GM12878 (cell line): Measurements from ENCODE around the gene ALDH6A1. TPM values are rescaled to one million over a fixed set of nuclear protein-coding genes. Genes with fewer than 3 reads are reported as not detected.

Source experiments
- ETV6 ChIP-seq, 2 experiments: fragments of 450-650 bp in 1 of 2; IDR thresholded peaks in 1 of 2; conservative IDR thresholded peaks in 1 of 2; 2 replicates each; pipeline ENCODE4 v1.6.1; 2014; ENCODE audit warnings: antibody characterized with exemption in 1 of 2, borderline replicate concordance in 1 of 2, low read depth in 1 of 2, mild to moderate bottlenecking in 1 of 2, moderate library complexity in 1 of 2
- NR2F1 ChIP-seq: fragments of 450-650 bp; conservative IDR thresholded peaks from 2 replicates; pipeline ENCODE4 v1.6.1; 2017; ENCODE audit warnings: mild to moderate bottlenecking
- RELA ChIP-seq: fragments of 450-650 bp; IDR thresholded peaks from 2 replicates; pipeline ENCODE4 v1.8.0; 2014; ENCODE audit warnings: borderline replicate concordance; ENCODE audit not compliant: partially characterized antibody
- SRF ChIP-seq, 2 experiments: IDR thresholded peaks; 2 replicates each; pipeline ENCODE4 v1.6.1; 2011; ENCODE audit warnings: low read depth in 2 of 2, low read length in 2 of 2, mild to moderate bottlenecking in 1 of 2, moderate library complexity in 1 of 2
- TCF12 ChIP-seq: IDR thresholded peaks from 2 replicates; pipeline ENCODE4 v1.6.1; 2011; ENCODE audit warnings: low read depth, mild to moderate bottlenecking, low read length
- YY1 ChIP-seq: IDR thresholded peaks from 2 replicates; pipeline ENCODE4 v1.6.1; 2011; ENCODE audit warnings: low read depth, mild to moderate bottlenecking, low read length
- ZNF217 ChIP-seq: fragments of 450-650 bp; IDR thresholded peaks from 2 replicates; pipeline ENCODE4 v1.6.1; 2017; ENCODE audit warnings: antibody characterized with exemption, mild to moderate bottlenecking
- polyA plus RNA-seq, 11 experiments: library from polyadenylated mRNA; depleted of rRNA in 4 of 11; unstranded in 6 of 11; stranded (reverse) in 5 of 11; fragments of >200 nt; fragmentation: Nextera tagmentation in 4 of 11; fragmentation: Illumina TruSeq in 1 of 11; extraction: Ambion mirVana in 4 of 11; extraction: Trizol in 1 of 11; gene quantifications; 1 replicate in 1 of 11; 2 replicates in 10 of 11; pipeline versions ENCODE4 v1.2.1 to v1.2.3, GENCODE V29; 2011 to 2016; ENCODE audit warnings: inconsistent platforms in 2 of 11, missing spikeins in 2 of 11, low read depth in 1 of 11
- total RNA-seq, 4 experiments: library from RNA; depleted of rRNA in 3 of 4; stranded (reverse); fragments of >200 nt in 3 of 4; fragmentation: Illumina TruSeq in 1 of 4; extraction: Trizol in 1 of 4; gene quantifications; 2 replicates each; pipeline versions ENCODE4 v1.2.1 to v1.2.3, GENCODE V29; 2013 to 2021
- TF ChIP-seq, protein P1 (sequence below): fragments of 450-650 bp; conservative IDR thresholded peaks from 2 replicates; pipeline ENCODE4 v1.6.1; 2017; ENCODE audit warnings: mild to moderate bottlenecking, moderate library complexity
- TF ChIP-seq, protein P2 (sequence below): IDR thresholded peaks from 2 replicates; pipeline ENCODE4 v1.6.1; 2011; ENCODE audit warnings: low read depth, mild to moderate bottlenecking, low read length, moderate library complexity, borderline replicate concordance; ENCODE audit errors: extremely low read depth

Gene ALDH6A1
- total and polyA plus RNA-seq, 10 of the 15 experiments (the other 5 are each of a cell fraction or from before 2014, with no cell fraction given) = 6.3 to 23.4 (median 9.8) TPM

DNA sequence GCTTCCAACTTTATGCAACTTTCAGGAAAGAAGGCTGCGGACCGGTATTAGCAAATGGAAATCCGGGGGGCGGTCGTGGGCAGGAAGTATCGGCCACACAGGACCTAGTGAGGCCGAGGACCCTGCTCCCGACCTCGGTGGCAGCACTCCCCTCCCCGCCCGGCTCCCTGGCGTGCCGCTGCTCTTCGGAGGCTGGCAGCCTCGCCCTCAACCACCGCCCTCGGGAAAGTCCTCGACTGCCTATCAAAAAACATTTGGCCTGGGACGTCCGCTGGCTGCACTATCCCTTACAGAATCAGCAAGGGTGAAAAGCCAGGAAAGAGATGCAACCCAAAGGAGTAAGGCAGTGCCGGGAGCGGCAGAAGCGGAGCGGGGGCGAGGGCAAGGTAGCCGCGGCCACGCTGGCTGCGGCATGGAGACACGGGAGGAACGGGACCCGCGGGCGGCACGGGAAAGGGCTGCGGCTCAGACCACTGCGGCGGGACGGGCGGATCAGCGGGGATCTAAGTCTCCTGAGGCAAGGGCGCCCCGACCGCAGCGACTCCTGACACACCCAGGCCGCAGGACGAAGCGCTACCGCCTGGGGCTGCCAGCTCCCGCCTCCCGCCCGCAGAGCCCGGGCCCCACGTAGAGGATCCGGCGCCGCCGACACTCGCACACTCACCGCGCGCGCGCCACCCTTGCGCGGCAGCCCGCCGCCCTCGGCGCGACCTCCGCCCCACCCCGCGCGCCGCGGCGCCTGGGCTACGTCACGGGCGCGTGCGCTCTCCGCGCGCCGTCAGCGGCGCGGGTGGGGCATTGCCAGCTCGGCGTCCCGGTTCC lies 65.5 kb downstream of the ALDH6A1 start, which contains the start of the genes BBOF1 and ENTPD5 (continued):
- TF ChIP-seq ETV6 (conservative IDR thresholded peaks at IDR 0.05 in 1 of 2, IDR thresholded peaks at IDR 0.05 in 1 of 2; ENCODE audit: borderline replicate concordance in 1 of 2, low read depth in 1 of 2) (no peak), ZNF217 (peak; percentile 65; the same call in 1 of the 2 replicates), YY1 (peak; percentile 49), NR2F1 (peak; percentile 83), RELA (peak; percentile 19), TCF12 (peak; percentile 26; the same call in 1 of the 2 replicates), SRF (IDR thresholded peaks at IDR 0.05; ENCODE audit: low read depth in 2 of 2, low read length in 2 of 2) (peak in 1 of 2 experiments; percentile 56; a peak in 1 of 4 replicates)
- TF ChIP-seq, protein P1, sequence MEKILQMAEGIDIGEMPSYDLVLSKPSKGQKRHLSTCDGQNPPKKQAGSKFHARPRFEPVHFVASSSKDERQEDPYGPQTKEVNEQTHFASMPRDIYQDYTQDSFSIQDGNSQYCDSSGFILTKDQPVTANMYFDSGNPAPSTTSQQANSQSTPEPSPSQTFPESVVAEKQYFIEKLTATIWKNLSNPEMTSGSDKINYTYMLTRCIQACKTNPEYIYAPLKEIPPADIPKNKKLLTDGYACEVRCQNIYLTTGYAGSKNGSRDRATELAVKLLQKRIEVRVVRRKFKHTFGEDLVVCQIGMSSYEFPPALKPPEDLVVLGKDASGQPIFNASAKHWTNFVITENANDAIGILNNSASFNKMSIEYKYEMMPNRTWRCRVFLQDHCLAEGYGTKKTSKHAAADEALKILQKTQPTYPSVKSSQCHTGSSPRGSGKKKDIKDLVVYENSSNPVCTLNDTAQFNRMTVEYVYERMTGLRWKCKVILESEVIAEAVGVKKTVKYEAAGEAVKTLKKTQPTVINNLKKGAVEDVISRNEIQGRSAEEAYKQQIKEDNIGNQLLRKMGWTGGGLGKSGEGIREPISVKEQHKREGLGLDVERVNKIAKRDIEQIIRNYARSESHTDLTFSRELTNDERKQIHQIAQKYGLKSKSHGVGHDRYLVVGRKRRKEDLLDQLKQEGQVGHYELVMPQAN = peak; percentile 90; the same call in 1 of the 2 replicates
- TF ChIP-seq, protein P2, sequence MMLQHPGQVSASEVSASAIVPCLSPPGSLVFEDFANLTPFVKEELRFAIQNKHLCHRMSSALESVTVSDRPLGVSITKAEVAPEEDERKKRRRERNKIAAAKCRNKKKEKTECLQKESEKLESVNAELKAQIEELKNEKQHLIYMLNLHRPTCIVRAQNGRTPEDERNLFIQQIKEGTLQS = 0 out of 2 replicates have a peak, but pooled peaks have one; percentile 6
